ENCODE results near the gene CPLANE1.
A peak's percentile ranks its signal among the peaks of the same experiment; 100 is the strongest.
"Not testable (repeated sequence)": the region's sequence is repeated elsewhere in the genome, so short reads cannot be mapped to it uniquely, and the experiment has no call there.

CPLANE1 gene

GRCh38 chr5:37174928-37175327, 74.2 kb downstream of the CPLANE1 start:
- Histone ChIP-seq H3K4me1 (ENCODE audit: control insufficient read depth, insufficient read depth, low read length) (no peaks in the 10 kb centered on the region), H3K9me3 (ENCODE audit: control insufficient read depth, low read length) (no peaks in the 10 kb centered on the region), H3K9ac (ENCODE audit: low read length) (no peak overlapping the region), H3K4me3 (ENCODE audit: low read length) (no peak overlapping the region), H3K27me3 (replicated peaks; ENCODE audit: control insufficient read depth, insufficient read depth, low read length) (no peaks in the 10 kb centered on the region), H3K36me3 (ENCODE audit: control insufficient read depth, insufficient read depth, low read length, severe bottlenecking) (peaks cover 98% of the 10 kb centered on the region)
- no peak for DNase-seq (ENCODE audit: low read depth)

- Histone ChIP-seq H3K4me3 (ENCODE audit: low read length) (no peak overlapping the region), H3K4me1 (ENCODE audit: control insufficient read depth, insufficient read depth, low read length) (no peaks in the 10 kb centered on the region), H3K9me3 (ENCODE audit: control insufficient read depth, low read length) (no peaks in the 10 kb centered on the region), H3K27me3 (replicated peaks; ENCODE audit: control insufficient read depth, insufficient read depth, low read length) (no peaks in the 10 kb centered on the region), H3K36me3 (ENCODE audit: control insufficient read depth, insufficient read depth, low read length, severe bottlenecking) (peaks cover 98% of the 10 kb centered on the region), H3K9ac (ENCODE audit: low read length) (no peak overlapping the region)
- DNase-seq (ENCODE audit: low read depth), result no peak
These were observed 76.2 kb downstream of the CPLANE1 start for GRCh38 chr5:37172957-37173356.

- no peaks in the 10 kb centered on the region for H3K9me3 ChIP-seq (ENCODE audit: control insufficient read depth, low read length)
These were observed 78.3 kb downstream of the CPLANE1 start for GRCh38 chr5:37170856-37171255.

GRCh38 chr5:37166197-37166596, 83.0 kb downstream of the CPLANE1 start:
- Histone ChIP-seq H3K9me3 (ENCODE audit: control insufficient read depth, low read length) (no peaks in the 10 kb centered on the region), H3K36me3 (ENCODE audit: control insufficient read depth, insufficient read depth, low read length, severe bottlenecking) (peaks cover 69% of the 10 kb centered on the region), H3K4me3 (ENCODE audit: low read length) (no peak overlapping the region), H3K27me3 (replicated peaks; ENCODE audit: control insufficient read depth, insufficient read depth, low read length) (no peaks in the 10 kb centered on the region), H3K4me1 (ENCODE audit: control insufficient read depth, insufficient read depth, low read length) (no peaks in the 10 kb centered on the region), H3K9ac (ENCODE audit: low read length) (no peak overlapping the region)
- no peak for DNase-seq (ENCODE audit: low read depth)

More at GRCh38 chr5:37170856-37171255, 78.3 kb downstream of the CPLANE1 start:
- no peak overlapping the region for H3K9ac ChIP-seq (ENCODE audit: low read length)
- no peak overlapping the region for H3K4me3 ChIP-seq (ENCODE audit: low read length)
- no peak for DNase-seq (ENCODE audit: low read depth)
- H3K36me3 ChIP-seq (ENCODE audit: control insufficient read depth, insufficient read depth, low read length, severe bottlenecking), result peaks cover 99% of the 10 kb centered on the region
- H3K27me3 ChIP-seq (replicated peaks; ENCODE audit: control insufficient read depth, insufficient read depth, low read length), result no peaks in the 10 kb centered on the region
- H3K4me1 ChIP-seq (ENCODE audit: control insufficient read depth, insufficient read depth, low read length), result no peaks in the 10 kb centered on the region

GRCh38 chr5:37165761-37166160, 83.4 kb downstream of the CPLANE1 start:
- Histone ChIP-seq H3K36me3 (ENCODE audit: control insufficient read depth, insufficient read depth, low read length, severe bottlenecking) (peaks cover 69% of the 10 kb centered on the region), H3K9me3 (ENCODE audit: control insufficient read depth, low read length) (no peaks in the 10 kb centered on the region), H3K27me3 (replicated peaks; ENCODE audit: control insufficient read depth, insufficient read depth, low read length) (no peaks in the 10 kb centered on the region), H3K9ac (ENCODE audit: low read length) (no peak overlapping the region), H3K4me1 (ENCODE audit: control insufficient read depth, insufficient read depth, low read length) (no peaks in the 10 kb centered on the region), H3K4me3 (ENCODE audit: low read length) (no peak overlapping the region)
- no peak for DNase-seq (ENCODE audit: low read depth)

GRCh38 chr5:37153661-37154060, 95.5 kb downstream of the CPLANE1 start:
- peaks cover 88% of the 10 kb centered on the region for H3K36me3 ChIP-seq (ENCODE audit: control insufficient read depth, insufficient read depth, low read length, severe bottlenecking)
- no peaks in the 10 kb centered on the region for H3K27me3 ChIP-seq (replicated peaks; ENCODE audit: control insufficient read depth, insufficient read depth, low read length)
- DNase-seq (ENCODE audit: low read depth), result no peak
- no peaks in the 10 kb centered on the region for H3K4me1 ChIP-seq (ENCODE audit: control insufficient read depth, insufficient read depth, low read length)
- H3K9me3 ChIP-seq (ENCODE audit: control insufficient read depth, low read length), result no peaks in the 10 kb centered on the region
- H3K9ac ChIP-seq (ENCODE audit: low read length), result no peak overlapping the region
- no peak overlapping the region for H3K4me3 ChIP-seq (ENCODE audit: low read length)

GRCh38 chr5:37146896-37147295, 102.3 kb downstream of the CPLANE1 start:
- no peak for DNase-seq (ENCODE audit: low read depth)
- peaks cover 9% of the 10 kb centered on the region for H3K9me3 ChIP-seq (ENCODE audit: control insufficient read depth, low read length)
- H3K36me3 ChIP-seq (ENCODE audit: control insufficient read depth, insufficient read depth, low read length, severe bottlenecking), result peaks cover 50% of the 10 kb centered on the region
- no peaks in the 10 kb centered on the region for H3K27me3 ChIP-seq (replicated peaks; ENCODE audit: control insufficient read depth, insufficient read depth, low read length)
- H3K9ac ChIP-seq (ENCODE audit: low read length), result no peak overlapping the region
- H3K4me1 ChIP-seq (ENCODE audit: control insufficient read depth, insufficient read depth, low read length), result peaks cover 8% of the 10 kb centered on the region
- no peak overlapping the region for H3K4me3 ChIP-seq (ENCODE audit: low read length)

- no peaks in the 10 kb centered on the region for H3K27me3 ChIP-seq (replicated peaks; ENCODE audit: control insufficient read depth, insufficient read depth, low read length)
- H3K4me1 ChIP-seq (ENCODE audit: control insufficient read depth, insufficient read depth, low read length), result no peaks in the 10 kb centered on the region
- no peaks in the 10 kb centered on the region for H3K9me3 ChIP-seq (ENCODE audit: control insufficient read depth, low read length)
- no peak overlapping the region for H3K4me3 ChIP-seq (ENCODE audit: low read length)
- no peak for DNase-seq (ENCODE audit: low read depth)
- peaks cover 76% of the 10 kb centered on the region for H3K36me3 ChIP-seq (ENCODE audit: control insufficient read depth, insufficient read depth, low read length, severe bottlenecking)
- no peak overlapping the region for H3K9ac ChIP-seq (ENCODE audit: low read length)
These were observed 112.5 kb downstream of the CPLANE1 start for GRCh38 chr5:37136694-37137093.

- not testable (repeated sequence) for H3K4me3 ChIP-seq (ENCODE audit: low read length); H3K27me3 ChIP-seq (replicated peaks; ENCODE audit: control insufficient read depth, insufficient read depth, low read length); H3K4me1 ChIP-seq (ENCODE audit: control insufficient read depth, insufficient read depth, low read length); H3K9me3 ChIP-seq (ENCODE audit: control insufficient read depth, low read length); H3K9ac ChIP-seq (ENCODE audit: low read length); DNase-seq (ENCODE audit: low read depth)
- H3K36me3 ChIP-seq (ENCODE audit: control insufficient read depth, insufficient read depth, low read length, severe bottlenecking), result peaks cover 63% of the 10 kb centered on the region
These were observed 113.9 kb downstream of the CPLANE1 start for GRCh38 chr5:37135312-37135711.

GRCh38 chr5:37133939-37134338, 115.2 kb downstream of the CPLANE1 start:
- no peaks in the 10 kb centered on the region for H3K9me3 ChIP-seq (ENCODE audit: control insufficient read depth, low read length)
- H3K4me1 ChIP-seq (ENCODE audit: control insufficient read depth, insufficient read depth, low read length), result no peaks in the 10 kb centered on the region
- peak; percentile 23 for DNase-seq (ENCODE audit: low read depth)
- H3K9ac ChIP-seq (ENCODE audit: low read length), result no peak overlapping the region
- peaks cover 62% of the 10 kb centered on the region for H3K36me3 ChIP-seq (ENCODE audit: control insufficient read depth, insufficient read depth, low read length, severe bottlenecking)
- H3K4me3 ChIP-seq (ENCODE audit: low read length), result no peak overlapping the region
- H3K27me3 ChIP-seq (replicated peaks; ENCODE audit: control insufficient read depth, insufficient read depth, low read length), result no peaks in the 10 kb centered on the region

GRCh38 chr5:37132646-37133045, 116.5 kb downstream of the CPLANE1 start:
- H3K4me3 ChIP-seq (ENCODE audit: low read length), result no peak overlapping the region
- no peaks in the 10 kb centered on the region for H3K4me1 ChIP-seq (ENCODE audit: control insufficient read depth, insufficient read depth, low read length)
- no peaks in the 10 kb centered on the region for H3K27me3 ChIP-seq (replicated peaks; ENCODE audit: control insufficient read depth, insufficient read depth, low read length)
- no peaks in the 10 kb centered on the region for H3K9me3 ChIP-seq (ENCODE audit: control insufficient read depth, low read length)
- H3K36me3 ChIP-seq (ENCODE audit: control insufficient read depth, insufficient read depth, low read length, severe bottlenecking), result peaks cover 49% of the 10 kb centered on the region
- no peak overlapping the region for H3K9ac ChIP-seq (ENCODE audit: low read length)
- peak; percentile 22 for DNase-seq (ENCODE audit: low read depth)

- no peaks in the 10 kb centered on the region for H3K9me3 ChIP-seq (ENCODE audit: control insufficient read depth, low read length)
- no peak for DNase-seq (ENCODE audit: low read depth)
- no peak overlapping the region for H3K4me3 ChIP-seq (ENCODE audit: low read length)
- no peaks in the 10 kb centered on the region for H3K27me3 ChIP-seq (replicated peaks; ENCODE audit: control insufficient read depth, insufficient read depth, low read length)
- peaks cover 62% of the 10 kb centered on the region for H3K36me3 ChIP-seq (ENCODE audit: control insufficient read depth, insufficient read depth, low read length, severe bottlenecking)
- peaks cover 4% of the 10 kb centered on the region for H3K4me1 ChIP-seq (ENCODE audit: control insufficient read depth, insufficient read depth, low read length)
- H3K9ac ChIP-seq (ENCODE audit: low read length), result no peak overlapping the region
These were observed 127.7 kb downstream of the CPLANE1 start for GRCh38 chr5:37121465-37121864.
